CD4-positive, alpha-beta memory T cell (primary cell): ENCODE data around the gene PRICKLE1. TPM values are rescaled to one million over a fixed set of nuclear protein-coding genes. Genes with fewer than 3 reads are reported as not detected.
A peak's percentile ranks its signal among the peaks of the same experiment; 100 is the strongest.

Source experiments
- CTCF ChIA-PET: fragments of 350-600 bp; sonication (Branson Sonifier 250); formaldehyde crosslinking; loops from one replicate; lab custom pipeline; 2021; ENCODE audit warnings: inconsistent platforms; ENCODE audit not compliant: partially characterized antibody; lab: Charles Lee
- POLR2A ChIA-PET: fragments of 350-600 bp; sonication (Branson Sonifier 250); formaldehyde crosslinking; loops from one replicate; lab custom pipeline; 2021; ENCODE audit not compliant: partially characterized antibody; lab: Charles Lee
- DNase-seq, 5 donors: peaks; one replicate each; pipeline versions ENCODE4 v3.0.0 to v3.0.0-alpha.2; 2020 to 2022; ENCODE audit warnings: mixed read lengths in 1 of 5
- H3K27ac ChIP-seq: one replicate; pipeline ENCODE4 v1.7.0; 2013; ENCODE audit warnings: low read depth, low read length
- H3K27me3 ChIP-seq: 2 replicates; pipeline ENCODE4 v1.7.0; 2013; ENCODE audit warnings: mild to moderate bottlenecking, low read length, moderate library complexity; ENCODE audit not compliant: insufficient read depth
- H3K36me3 ChIP-seq: 2 replicates; pipeline ENCODE4 v1.7.0; 2013; ENCODE audit warnings: mild to moderate bottlenecking, low read length, moderate library complexity; ENCODE audit not compliant: insufficient read depth
- H3K4me1 ChIP-seq: 2 replicates; pipeline ENCODE4 v1.7.0; 2013; ENCODE audit warnings: mild to moderate bottlenecking, low read length, moderate library complexity; ENCODE audit not compliant: insufficient read depth
- H3K4me3 ChIP-seq, 2 donors: one replicate each; pipeline ENCODE4 v1.7.0; 2013; ENCODE audit warnings: low read length in 2 of 2, mild to moderate bottlenecking in 1 of 2
- H3K9me3 ChIP-seq, 2 donors: one replicate each; pipeline ENCODE4 v1.7.0; 2013; ENCODE audit warnings: low read length in 2 of 2, control low read depth in 1 of 2; ENCODE audit not compliant: control insufficient read depth in 1 of 2
- H3K27ac Mint-ChIP-seq, 7 donors: one replicate each; pipeline ENCODE4 v1.8.0; 2020 to 2021; ENCODE audit warnings: mixed read lengths in 7 of 7, mild to moderate bottlenecking in 6 of 7, inconsistent platforms in 3 of 7, moderate library complexity in 3 of 7
- H3K27me3 Mint-ChIP-seq, 2 donors: one replicate each; pipeline ENCODE4 v1.8.0; 2020 to 2021; ENCODE audit warnings: mixed read lengths in 2 of 2
- H3K36me3 Mint-ChIP-seq, 2 donors: one replicate each; pipeline ENCODE4 v1.8.0; 2020 to 2021; ENCODE audit warnings: mixed read lengths in 2 of 2, inconsistent platforms in 1 of 2, mild to moderate bottlenecking in 1 of 2
- H3K4me1 Mint-ChIP-seq, 4 donors: one replicate each; pipeline ENCODE4 v1.8.0; 2020 to 2021; ENCODE audit warnings: mixed read lengths in 4 of 4, mild to moderate bottlenecking in 1 of 4
- H3K4me3 Mint-ChIP-seq, 8 donors: one replicate each; pipeline ENCODE4 v1.8.0; 2020 to 2021; ENCODE audit warnings: mixed read lengths in 8 of 8, mild to moderate bottlenecking in 7 of 8, moderate library complexity in 6 of 8, inconsistent platforms in 3 of 8
- H3K9me3 Mint-ChIP-seq, 8 donors: one replicate each; pipeline ENCODE4 v1.8.0; 2020 to 2021; ENCODE audit warnings: mixed read lengths in 8 of 8, mild to moderate bottlenecking in 5 of 8, inconsistent platforms in 3 of 8, moderate library complexity in 1 of 8
- intact Hi-C: fragments of 100-400 bp; cut with micrococcal nuclease; formaldehyde crosslinking; loops from one replicate; pipeline ENCODE4 v1.15.1; 2023
- polyA plus RNA-seq, 2 donors: library from polyadenylated mRNA; unstranded; fragments of 300-500 nt; fragmentation: Illumina TruSeq; gene quantifications; one replicate each; pipeline ENCODE4 v1.2.3, GENCODE V29; 2021
- total RNA-seq, 2 experiments: library from RNA; stranded (reverse); gene quantifications; one replicate each; pipeline ENCODE4 v1.2.3, GENCODE V29; 2021

The PRICKLE1 gene
- total and polyA plus RNA-seq, 4 experiments from 2014 or later = not detected

DNA sequence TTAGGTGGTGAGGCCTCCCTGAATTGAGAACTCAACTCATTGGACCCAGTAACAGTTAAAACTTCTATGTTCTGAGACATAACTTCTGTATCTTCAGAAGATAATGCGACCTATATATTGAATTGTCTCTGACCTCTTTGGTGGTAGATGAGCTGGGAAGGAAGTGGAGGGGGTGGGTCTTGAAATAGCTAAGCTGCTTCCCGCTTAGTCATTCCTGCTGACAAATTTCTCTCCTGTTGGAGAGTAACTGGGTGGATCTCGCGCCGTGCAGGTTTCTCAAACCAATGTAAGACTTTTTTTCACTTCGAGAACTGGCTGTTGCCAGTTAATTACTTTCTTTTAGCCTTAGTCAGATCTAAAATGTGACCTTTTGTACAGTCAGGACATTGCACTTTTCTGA is 162.8 kb downstream of the PRICKLE1 start:
- no peak overlapping the region for H3K27ac Mint-ChIP-seq
- no peaks in the 10 kb centered on the region for H3K27me3 Mint-ChIP-seq

DNA sequence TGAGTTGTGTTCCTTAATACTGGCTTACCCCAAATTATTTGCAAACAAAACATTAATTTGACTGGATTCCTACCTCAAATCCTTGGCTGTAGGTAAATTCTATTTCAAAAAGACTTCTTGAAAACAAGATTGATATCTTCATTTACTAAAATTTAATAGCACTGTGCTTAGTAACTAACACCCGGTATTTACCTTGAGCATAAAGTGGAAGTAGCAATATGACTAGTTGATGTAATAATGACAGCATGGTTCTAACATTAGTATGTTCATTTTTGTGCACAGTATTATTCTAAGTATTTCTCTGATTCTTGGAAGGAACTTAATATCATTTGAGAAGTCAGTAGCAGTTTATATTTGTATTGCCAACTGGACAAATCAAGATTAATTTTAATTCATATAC is 166.8 kb downstream of the PRICKLE1 start:
- no peaks in the 10 kb centered on the region for H3K9me3 ChIP-seq
- intact Hi-C loops = no loop called here

More for the DNA sequence above, 162.8 kb downstream of the PRICKLE1 start:
- Mint-ChIP-seq H3K9me3 (no peaks in the 10 kb centered on the region), H3K36me3 (peaks cover 37 to 49% of the 10 kb centered on the region in 2 donors), H3K4me3 (no peak overlapping the region), H3K4me1 (peaks cover 8 to 20% (median 11%) of the 10 kb centered on the region in 4 donors)
- no peak overlapping the region for H3K27ac ChIP-seq
- H3K36me3 ChIP-seq = no peaks in the 10 kb centered on the region
- no peak for DNase-seq
- ChIA-PET POLR2A (no interaction called here), CTCF (no interaction called here)
- no peaks in the 10 kb centered on the region for H3K9me3 ChIP-seq
- H3K4me3 ChIP-seq = no peak overlapping the region
- no peaks in the 10 kb centered on the region for H3K4me1 ChIP-seq
- intact Hi-C loops = no loop called here
- no peaks in the 10 kb centered on the region for H3K27me3 ChIP-seq

DNA sequence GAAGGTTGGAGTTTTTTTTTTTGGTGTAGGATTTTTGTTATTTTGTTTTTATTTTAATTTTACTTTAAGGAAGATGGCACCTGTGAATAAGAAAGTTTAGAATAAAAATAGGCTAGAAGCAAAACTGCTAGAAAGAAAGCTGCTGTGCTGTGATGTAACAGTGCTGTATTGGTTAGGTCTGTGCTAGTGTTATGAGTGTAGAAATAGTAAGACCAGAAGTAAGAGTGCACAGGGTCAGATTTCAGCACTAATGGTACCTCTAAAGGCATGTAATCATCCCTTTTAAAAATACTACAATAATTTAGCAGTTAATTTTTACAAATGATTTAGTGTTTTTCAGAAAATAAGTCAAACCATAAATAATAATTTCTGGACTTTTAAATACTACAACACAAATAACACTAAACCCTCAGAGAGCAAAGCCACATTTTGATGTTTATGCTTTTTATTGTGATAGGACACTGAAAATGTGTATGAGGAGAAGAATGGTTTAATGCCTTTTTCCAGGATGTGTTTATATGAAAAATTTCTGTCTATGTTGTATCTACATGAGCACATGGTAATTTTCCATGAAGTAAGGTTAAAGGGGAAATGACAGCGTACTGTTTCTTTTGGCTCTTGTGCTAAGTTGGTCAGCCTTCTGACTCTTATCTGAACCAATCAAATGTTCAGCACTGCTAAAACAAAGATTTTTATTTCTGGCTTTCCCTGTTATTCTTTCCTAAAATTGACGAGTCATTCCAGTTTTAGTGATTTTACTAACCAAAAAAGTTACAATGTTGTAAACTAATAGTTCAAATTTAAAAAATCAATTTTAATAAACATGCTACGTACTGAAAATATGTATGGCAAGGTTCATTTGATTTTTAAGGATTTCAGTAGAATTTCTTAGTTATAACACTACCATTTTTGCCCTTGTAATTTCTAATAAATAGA is 167.4 kb downstream of the PRICKLE1 start:
- no peaks in the 10 kb centered on the region for H3K27me3 Mint-ChIP-seq
- Histone ChIP-seq H3K27ac (no peak overlapping the region), H3K36me3 (no peaks in the 10 kb centered on the region), H3K9me3 (no peaks in the 10 kb centered on the region), H3K4me3 (no peak overlapping the region), H3K27me3 (no peaks in the 10 kb centered on the region), H3K4me1 (peaks cover 13% of the 10 kb centered on the region)
- H3K4me1 Mint-ChIP-seq = peaks cover 15 to 38% (median 27%) of the 10 kb centered on the region in 4 donors
- ChIA-PET CTCF (no interaction called here), POLR2A (no interaction called here)
- peaks cover 13 to 28% of the 10 kb centered on the region in 2 donors for H3K36me3 Mint-ChIP-seq
- intact Hi-C loops = no loop called here
- DNase-seq = no peak
- peak overlapping the region in 1 of 7 donors; percentile 32 for H3K27ac Mint-ChIP-seq
- no peak overlapping the region for H3K4me3 Mint-ChIP-seq
- H3K9me3 Mint-ChIP-seq = no peaks in the 10 kb centered on the region

More for the DNA sequence above, 166.8 kb downstream of the PRICKLE1 start:
- no peaks in the 10 kb centered on the region for H3K27me3 Mint-ChIP-seq
- H3K4me3 Mint-ChIP-seq = no peak overlapping the region
- CTCF ChIA-PET = no interaction called here
- no peak overlapping the region for H3K27ac Mint-ChIP-seq
- Histone ChIP-seq H3K27ac (no peak overlapping the region), H3K4me3 (no peak overlapping the region), H3K36me3 (no peaks in the 10 kb centered on the region), H3K27me3 (no peaks in the 10 kb centered on the region), H3K4me1 (peaks cover 13% of the 10 kb centered on the region)
- H3K4me1 Mint-ChIP-seq = peaks cover 15 to 37% (median 30%) of the 10 kb centered on the region in 4 donors
- no peaks in the 10 kb centered on the region for H3K9me3 Mint-ChIP-seq
- peaks cover 17 to 31% of the 10 kb centered on the region in 2 donors for H3K36me3 Mint-ChIP-seq
- POLR2A ChIA-PET = no interaction called here
- no peak for DNase-seq

DNA sequence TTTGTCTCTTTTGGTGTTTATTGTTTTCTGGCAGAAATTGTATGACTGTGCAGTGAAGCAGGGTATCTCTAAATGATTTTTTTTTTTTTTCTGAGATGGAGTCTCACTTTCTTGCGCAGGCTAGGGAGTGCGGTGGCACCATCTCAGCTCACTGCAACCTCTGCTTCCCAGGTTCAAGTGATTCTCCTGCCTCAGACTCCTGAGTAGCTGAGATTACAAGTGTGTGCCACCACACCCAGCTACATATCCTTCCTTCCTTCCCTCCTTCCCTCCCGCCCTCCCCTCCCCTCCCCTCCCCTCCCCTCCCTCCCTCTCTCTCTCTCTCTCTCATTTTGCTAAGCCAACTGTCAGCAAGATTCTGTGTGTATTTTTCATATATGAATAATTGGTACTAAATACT is 169.2 kb downstream of the PRICKLE1 start:
- Mint-ChIP-seq H3K4me1 (peaks cover 16 to 42% (median 34%) of the 10 kb centered on the region in 4 donors), H3K9me3 (no peaks in the 10 kb centered on the region), H3K27me3 (no peaks in the 10 kb centered on the region), H3K36me3 (peaks cover 20 to 34% of the 10 kb centered on the region in 2 donors), H3K4me3 (no peak overlapping the region), H3K27ac (peak overlapping the region in 2 of 7 donors; percentile 48 to 57)
- DNase-seq = no peak
- Histone ChIP-seq H3K4me1 (peaks cover 13% of the 10 kb centered on the region), H3K27ac (no peak overlapping the region), H3K27me3 (no peaks in the 10 kb centered on the region), H3K36me3 (no peaks in the 10 kb centered on the region), H3K4me3 (no peak overlapping the region), H3K9me3 (no peaks in the 10 kb centered on the region)
- POLR2A ChIA-PET = no interaction called here
- CTCF ChIA-PET = interaction anchor here (1.1 kb wide), 1 partner anchor 9 kb away, joined by 3 read pairs; no protein-coding TSS in a partner anchor
- intact Hi-C loops = no loop called here

DNA sequence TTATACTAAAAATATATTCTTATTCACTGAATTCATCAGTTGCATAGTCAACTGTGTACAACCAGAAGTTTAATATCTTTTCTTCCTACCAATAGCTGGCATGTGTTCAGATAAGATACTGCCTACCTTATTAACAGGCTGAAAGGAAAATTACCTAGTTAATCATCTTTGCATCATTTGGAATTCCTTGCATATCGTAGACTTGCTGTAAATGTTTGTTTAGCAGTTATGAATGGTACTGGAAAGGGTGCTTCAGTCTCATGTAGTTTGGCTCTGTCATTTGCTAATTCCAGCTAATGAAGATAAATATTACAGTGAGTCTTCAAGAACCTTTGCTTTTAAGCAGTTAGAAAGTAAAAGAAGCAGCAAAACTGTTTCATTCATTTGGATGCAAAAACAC is 179.2 kb downstream of the PRICKLE1 start:
- H3K36me3 Mint-ChIP-seq = peaks cover 45 to 50% of the 10 kb centered on the region in 2 donors
- H3K9me3 Mint-ChIP-seq = no peaks in the 10 kb centered on the region
- no peak overlapping the region for H3K4me3 Mint-ChIP-seq
- peak overlapping the region in 1 of 7 donors; percentile 29 for H3K27ac Mint-ChIP-seq
- intact Hi-C loops = no loop called here
- Histone ChIP-seq H3K27me3 (no peaks in the 10 kb centered on the region), H3K36me3 (no peaks in the 10 kb centered on the region), H3K4me1 (peaks cover 3% of the 10 kb centered on the region), H3K4me3 (no peak overlapping the region), H3K27ac (no peak overlapping the region), H3K9me3 (no peaks in the 10 kb centered on the region)
- ChIA-PET POLR2A (no interaction called here), CTCF (no interaction called here)
- peaks cover 5 to 16% (median 14%) of the 10 kb centered on the region in 4 donors for H3K4me1 Mint-ChIP-seq
- no peaks in the 10 kb centered on the region for H3K27me3 Mint-ChIP-seq
- DNase-seq = no peak

DNA sequence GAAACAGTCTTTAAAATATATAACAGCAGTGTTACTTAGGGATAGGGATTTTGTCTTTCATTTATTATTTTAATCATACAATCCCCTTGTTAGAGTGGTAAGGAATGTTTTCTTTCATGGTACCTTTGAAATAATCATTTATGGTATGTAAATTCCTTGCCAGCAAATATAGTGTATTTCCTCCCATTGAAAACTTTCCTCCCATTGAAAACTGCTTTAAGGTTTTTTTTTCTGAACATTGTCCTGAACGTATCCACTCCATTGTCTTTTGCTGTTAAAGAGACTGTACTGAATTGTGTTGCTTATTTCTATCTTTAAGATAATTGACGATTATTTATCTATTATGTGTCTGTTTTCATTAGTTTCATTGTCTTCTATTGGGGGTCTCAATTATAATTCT is 180.1 kb downstream of the PRICKLE1 start:
- DNase-seq = no peak
- H3K4me3 Mint-ChIP-seq = no peak overlapping the region
- Histone ChIP-seq H3K9me3 (no peaks in the 10 kb centered on the region), H3K4me3 (no peak overlapping the region), H3K36me3 (no peaks in the 10 kb centered on the region), H3K4me1 (peaks cover 3% of the 10 kb centered on the region), H3K27ac (no peak overlapping the region), H3K27me3 (no peaks in the 10 kb centered on the region)
- no peaks in the 10 kb centered on the region for H3K9me3 Mint-ChIP-seq
- H3K27ac Mint-ChIP-seq = peak overlapping the region in 1 of 7 donors; percentile 19
- H3K4me1 Mint-ChIP-seq = peaks cover 8 to 18% (median 14%) of the 10 kb centered on the region in 4 donors
- H3K36me3 Mint-ChIP-seq = peaks cover 44 to 50% of the 10 kb centered on the region in 2 donors
- intact Hi-C loops = no loop called here
- ChIA-PET POLR2A (no interaction called here), CTCF (no interaction called here)
- no peaks in the 10 kb centered on the region for H3K27me3 Mint-ChIP-seq

DNA sequence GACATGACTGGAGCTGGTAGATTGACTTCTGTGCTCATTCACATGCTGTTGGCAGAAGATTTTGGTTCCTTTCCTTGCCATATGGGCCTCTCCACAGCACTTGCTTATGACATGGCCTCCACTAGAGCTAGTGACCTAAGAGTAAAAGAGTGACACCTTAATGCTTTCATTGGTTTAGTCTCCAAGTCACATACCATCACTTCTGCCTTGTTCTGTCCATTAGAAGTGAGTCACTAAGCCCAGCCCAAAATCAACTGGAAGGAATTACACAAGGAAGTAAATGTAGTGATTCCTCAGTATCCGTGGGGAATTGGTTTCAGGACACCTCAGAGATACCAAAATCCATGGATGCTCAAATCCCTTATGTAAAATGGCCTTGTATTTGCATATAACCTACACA is 182.2 kb downstream of the PRICKLE1 start:
- Mint-ChIP-seq H3K9me3 (no peaks in the 10 kb centered on the region), H3K36me3 (peaks cover 35 to 45% of the 10 kb centered on the region in 2 donors), H3K27me3 (no peaks in the 10 kb centered on the region), H3K27ac (no peak overlapping the region), H3K4me1 (peaks cover 6 to 21% (median 11%) of the 10 kb centered on the region in 4 donors), H3K4me3 (no peak overlapping the region)
- Histone ChIP-seq H3K27ac (no peak overlapping the region), H3K4me1 (peaks cover 3% of the 10 kb centered on the region), H3K9me3 (no peaks in the 10 kb centered on the region), H3K36me3 (no peaks in the 10 kb centered on the region), H3K27me3 (no peaks in the 10 kb centered on the region), H3K4me3 (no peak overlapping the region)
- intact Hi-C loops = no loop called here
- POLR2A ChIA-PET = no interaction called here
- CTCF ChIA-PET = no interaction called here
- DNase-seq = no peak
